Nephron (organoid): ENCODE measurements around the gene SLC1A2.

Experiments used
- H3K27ac Mint-ChIP-seq, 3 experiments: 2 replicates each; pipeline ENCODE4 v1.8.0; 2020; ENCODE audit warnings: mixed read lengths in 3 of 3, mild to moderate bottlenecking in 2 of 3, moderate library complexity in 1 of 3
- H3K27me3 Mint-ChIP-seq: 2 replicates; pipeline ENCODE4 v1.8.0; 2021; ENCODE audit warnings: low read depth, mild to moderate bottlenecking, moderate library complexity, mixed read lengths
- H3K36me3 Mint-ChIP-seq: 2 replicates; pipeline ENCODE4 v1.8.0; 2020; ENCODE audit warnings: low read depth, mixed read lengths
- H3K4me1 Mint-ChIP-seq: 2 replicates; pipeline ENCODE4 v1.8.0; 2020; ENCODE audit warnings: mixed read lengths
- H3K4me3 Mint-ChIP-seq, 3 experiments: 2 replicates each; pipeline ENCODE4 v1.8.0; 2020; ENCODE audit warnings: mild to moderate bottlenecking in 3 of 3, mixed read lengths in 3 of 3, moderate library complexity in 2 of 3
- H3K9me3 Mint-ChIP-seq: 2 replicates; pipeline ENCODE4 v1.8.0; 2020; ENCODE audit warnings: mixed read lengths
- CTCF ChIP-seq, 3 experiments: fragments of 200-600 bp; sonication (generic); IDR thresholded peaks; one replicate each; pipeline ENCODE4 v1.5.0; 2021; ENCODE audit warnings: antibody characterized with exemption in 3 of 3; ENCODE audit not compliant: unreplicated experiment in 3 of 3

The SLC1A2 gene

GRCh38 chr11:35289821-35290220, 129.5 kb downstream of the SLC1A2 start:
- TF ChIP-seq CTCF (IDR thresholded peaks at IDR 0.05; ENCODE audit: unreplicated experiment in 3 of 3), result no peak
- no peak overlapping the region for H3K27ac Mint-ChIP-seq
- peaks cover 18% of the 10 kb centered on the region for H3K4me1 Mint-ChIP-seq
- H3K27me3 Mint-ChIP-seq, result no peaks in the 10 kb centered on the region
- H3K9me3 Mint-ChIP-seq, result no peaks in the 10 kb centered on the region
- H3K4me3 Mint-ChIP-seq, result no peak overlapping the region
- H3K36me3 Mint-ChIP-seq, result no peaks in the 10 kb centered on the region

- H3K27ac Mint-ChIP-seq, result no peak overlapping the region
- H3K4me1 Mint-ChIP-seq, result peaks cover 18% of the 10 kb centered on the region
- no peak for TF ChIP-seq CTCF (IDR thresholded peaks at IDR 0.05; ENCODE audit: unreplicated experiment in 3 of 3)
- H3K4me3 Mint-ChIP-seq, result no peak overlapping the region
- H3K27me3 Mint-ChIP-seq, result no peaks in the 10 kb centered on the region
- H3K9me3 Mint-ChIP-seq, result no peaks in the 10 kb centered on the region
- no peaks in the 10 kb centered on the region for H3K36me3 Mint-ChIP-seq
Measured at GRCh38 chr11:35288817-35289541, 130.4 kb downstream of the SLC1A2 start.

GRCh38 chr11:35288309-35288708, 131.0 kb downstream of the SLC1A2 start:
- Mint-ChIP-seq H3K36me3 (no peaks in the 10 kb centered on the region), H3K4me3 (no peak overlapping the region), H3K9me3 (no peaks in the 10 kb centered on the region), H3K4me1 (peaks cover 18% of the 10 kb centered on the region), H3K27me3 (no peaks in the 10 kb centered on the region), H3K27ac (no peak overlapping the region)
- TF ChIP-seq CTCF (IDR thresholded peaks at IDR 0.05; ENCODE audit: unreplicated experiment in 3 of 3), result no peak

- TF ChIP-seq CTCF (IDR thresholded peaks at IDR 0.05; ENCODE audit: unreplicated experiment in 3 of 3), result no peak
- H3K9me3 Mint-ChIP-seq, result no peaks in the 10 kb centered on the region
- no peak overlapping the region for H3K27ac Mint-ChIP-seq
- no peaks in the 10 kb centered on the region for H3K36me3 Mint-ChIP-seq
- H3K4me1 Mint-ChIP-seq, result peaks cover 12% of the 10 kb centered on the region
- H3K4me3 Mint-ChIP-seq, result no peak overlapping the region
- H3K27me3 Mint-ChIP-seq, result no peaks in the 10 kb centered on the region
Measured at GRCh38 chr11:35287344-35287890, 131.9 kb downstream of the SLC1A2 start.

GRCh38 chr11:35286126-35286525, 133.2 kb downstream of the SLC1A2 start:
- H3K27me3 Mint-ChIP-seq, result peaks cover 3% of the 10 kb centered on the region
- H3K4me1 Mint-ChIP-seq, result no peaks in the 10 kb centered on the region
- H3K9me3 Mint-ChIP-seq, result no peaks in the 10 kb centered on the region
- H3K36me3 Mint-ChIP-seq, result no peaks in the 10 kb centered on the region
- H3K27ac Mint-ChIP-seq, result no peak overlapping the region
- H3K4me3 Mint-ChIP-seq, result no peak overlapping the region
- TF ChIP-seq CTCF (IDR thresholded peaks at IDR 0.05; ENCODE audit: unreplicated experiment in 3 of 3), result no peak

GRCh38 chr11:35285471-35285870, 133.9 kb downstream of the SLC1A2 start:
- no peak overlapping the region for H3K4me3 Mint-ChIP-seq
- H3K36me3 Mint-ChIP-seq, result no peaks in the 10 kb centered on the region
- no peaks in the 10 kb centered on the region for H3K9me3 Mint-ChIP-seq
- H3K27me3 Mint-ChIP-seq, result peaks cover 3% of the 10 kb centered on the region
- H3K4me1 Mint-ChIP-seq, result no peaks in the 10 kb centered on the region
- TF ChIP-seq CTCF (IDR thresholded peaks at IDR 0.05; ENCODE audit: unreplicated experiment in 3 of 3), result no peak
- H3K27ac Mint-ChIP-seq, result no peak overlapping the region
